Measurements from ENCODE around the gene SERPINH1.

The SERPINH1 gene

DNA sequence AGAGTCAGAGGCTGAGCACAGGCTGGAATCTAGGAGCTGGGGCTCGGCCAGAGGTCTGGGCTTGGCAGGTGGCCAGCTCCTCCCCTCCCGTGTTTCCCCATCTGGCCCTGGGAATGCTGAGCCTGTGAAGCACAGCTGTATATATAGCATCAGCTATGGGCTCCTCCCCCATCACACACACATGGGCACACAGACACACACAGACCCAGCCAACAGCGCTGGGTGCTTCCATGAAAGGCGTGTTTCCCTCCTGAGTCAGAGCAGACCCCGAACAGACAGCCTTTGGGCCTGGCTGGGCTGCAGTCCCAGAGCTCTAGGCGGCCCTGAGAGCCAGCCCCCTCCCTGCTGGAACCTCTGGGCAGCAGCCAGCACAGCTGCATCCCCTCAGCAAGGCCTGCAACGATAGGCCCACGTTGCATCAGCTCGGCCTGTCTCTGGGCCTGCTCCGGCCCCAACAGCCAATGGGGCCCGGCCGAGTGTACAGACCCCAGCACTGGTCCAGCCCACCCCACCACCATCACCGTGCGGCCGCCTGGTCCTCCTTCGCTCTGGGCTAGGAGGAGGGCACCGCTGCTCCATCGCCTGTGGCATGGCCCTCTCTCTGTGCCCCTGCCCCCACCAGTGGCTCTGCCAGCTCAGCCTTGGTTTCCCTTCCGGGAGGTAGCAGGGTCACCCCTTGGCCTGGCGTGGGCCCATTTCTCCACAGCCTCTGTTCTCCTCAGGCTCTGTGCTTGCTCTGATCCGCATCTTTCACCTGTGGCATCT lies 7.6 kb upstream of the SERPINH1 start:
- no peak for DNase-seq (ENCODE audit: low read depth in 2 of 2, low spot score in 1 of 2)

DNA sequence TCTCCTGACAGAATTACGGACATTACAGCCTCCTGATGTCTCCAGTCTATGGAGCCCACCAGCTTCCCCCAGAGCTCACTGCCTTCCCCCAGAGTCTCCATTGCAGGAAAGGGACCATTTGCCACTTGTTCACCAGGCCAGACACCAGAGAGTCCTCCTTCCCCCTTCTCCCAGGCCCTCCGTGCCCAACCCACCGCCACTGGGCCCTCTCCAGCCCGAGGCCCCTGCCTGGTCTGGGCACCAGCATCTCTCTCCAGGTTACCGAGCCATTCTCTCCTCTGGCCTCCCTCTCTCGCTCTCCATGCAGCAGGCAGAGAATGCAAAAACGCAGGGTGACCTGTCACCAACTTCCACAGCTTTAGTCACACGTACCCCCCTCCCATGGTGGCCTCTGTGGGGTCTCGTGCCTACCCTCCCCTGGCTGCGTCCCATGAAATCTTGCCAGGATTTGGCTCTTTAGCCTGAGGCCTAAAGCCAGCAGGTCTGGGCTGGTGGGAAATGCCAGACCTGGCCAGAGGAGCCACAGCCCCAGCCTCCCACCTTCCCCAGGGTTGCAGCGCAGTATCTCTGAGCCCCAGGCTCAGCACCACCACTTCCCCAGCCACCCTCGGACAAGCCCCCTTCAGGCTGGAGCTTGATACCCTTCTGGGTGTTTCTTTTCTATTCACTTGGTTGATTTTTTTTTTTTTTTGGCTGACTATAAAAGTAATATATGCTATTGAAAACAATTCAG lies 6.8 kb upstream of the SERPINH1 start:
- DNase-seq (ENCODE audit: low read depth in 2 of 2, low spot score in 1 of 2) = no peak

- no peak for DNase-seq (ENCODE audit: low read depth in 2 of 2, low spot score in 1 of 2)
Measured at GRCh38 chr11:75556275-75556674, 5.8 kb upstream of the SERPINH1 start.

DNA sequence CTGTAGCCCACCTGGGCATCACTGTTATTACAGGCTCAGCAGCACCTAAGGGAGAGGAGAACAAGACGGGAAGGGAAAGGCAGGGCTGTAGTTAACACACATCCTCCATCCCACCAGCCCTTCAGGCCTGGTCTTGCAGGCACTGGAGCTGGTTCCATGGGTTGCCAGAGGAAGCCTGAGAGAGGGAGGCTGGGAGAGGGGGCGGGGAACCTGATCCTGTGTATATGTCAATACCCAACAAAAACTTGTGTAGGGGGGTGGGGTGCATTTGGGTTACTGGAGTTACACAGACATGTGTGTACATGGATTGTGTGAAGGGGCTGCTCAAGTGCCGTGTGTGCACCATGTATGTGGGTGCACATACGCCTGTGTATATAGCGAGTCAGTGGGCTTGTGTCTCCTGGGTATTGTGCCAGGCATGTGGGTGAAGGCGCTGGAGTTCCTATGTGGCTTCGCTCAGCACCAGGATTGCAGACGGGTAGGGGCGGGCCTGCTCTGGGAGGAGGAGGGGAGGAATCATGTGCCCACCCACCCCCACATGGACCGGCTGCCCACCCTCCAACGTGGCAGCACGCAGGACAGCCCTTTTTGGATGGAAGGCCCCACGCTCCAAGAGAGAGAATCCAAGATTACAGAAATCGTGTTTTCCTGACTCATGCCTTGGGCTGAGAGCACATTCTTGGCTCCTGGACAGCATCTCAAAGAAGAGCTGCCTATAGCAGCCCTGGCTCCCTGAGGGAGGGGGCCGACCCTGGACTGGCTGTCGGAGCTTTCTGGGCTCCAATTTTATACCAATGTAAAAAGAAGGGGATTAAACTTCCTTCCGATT lies 4.2 kb upstream of the SERPINH1 start:
- no peak for DNase-seq (ENCODE audit: low read depth in 2 of 2, low spot score in 1 of 2)

- DNase-seq (ENCODE audit: low read depth in 2 of 2, low spot score in 1 of 2) = no peak
Measured at GRCh38 chr11:75558939-75559843, 2.9 kb upstream of the SERPINH1 start.

GRCh38 chr11:75560644-75561043 lies 1.4 kb upstream of the SERPINH1 start:
- no peak for DNase-seq (ENCODE audit: low read depth in 2 of 2, low spot score in 1 of 2)

DNA sequence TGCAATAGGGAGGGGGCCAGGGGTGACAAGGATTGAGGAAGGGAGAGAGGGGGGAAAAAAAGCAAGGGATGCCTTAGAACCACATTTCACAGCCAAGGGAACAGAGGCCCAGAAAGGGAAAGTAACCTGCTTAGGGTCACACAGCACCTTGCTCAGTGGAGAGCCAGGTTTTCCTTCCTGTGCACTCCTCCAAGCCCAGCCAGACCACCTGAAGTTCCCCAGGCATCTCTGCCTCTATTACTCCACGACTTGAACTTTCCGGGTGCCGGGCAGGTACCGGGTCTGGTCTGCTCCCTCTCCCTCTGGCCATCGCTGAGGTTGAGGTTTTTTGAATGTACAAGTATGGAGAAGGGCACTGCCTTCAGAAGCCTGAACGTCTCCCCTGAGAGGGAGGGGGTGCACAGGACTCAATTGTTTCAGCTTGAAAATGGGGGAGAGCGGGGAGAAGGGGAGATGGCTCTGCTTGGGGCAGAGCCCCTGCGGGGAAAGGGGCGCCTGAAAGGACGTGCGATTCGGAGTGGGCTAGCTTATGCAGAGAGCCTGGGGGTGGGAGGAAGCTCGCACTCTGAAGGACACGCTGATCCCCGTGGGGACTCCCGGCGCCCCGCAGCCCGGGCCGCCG lies 516 bp upstream of the SERPINH1 start:
- DNase-seq (ENCODE audit: low read depth in 2 of 2, low spot score in 1 of 2) = no peak

DNA sequence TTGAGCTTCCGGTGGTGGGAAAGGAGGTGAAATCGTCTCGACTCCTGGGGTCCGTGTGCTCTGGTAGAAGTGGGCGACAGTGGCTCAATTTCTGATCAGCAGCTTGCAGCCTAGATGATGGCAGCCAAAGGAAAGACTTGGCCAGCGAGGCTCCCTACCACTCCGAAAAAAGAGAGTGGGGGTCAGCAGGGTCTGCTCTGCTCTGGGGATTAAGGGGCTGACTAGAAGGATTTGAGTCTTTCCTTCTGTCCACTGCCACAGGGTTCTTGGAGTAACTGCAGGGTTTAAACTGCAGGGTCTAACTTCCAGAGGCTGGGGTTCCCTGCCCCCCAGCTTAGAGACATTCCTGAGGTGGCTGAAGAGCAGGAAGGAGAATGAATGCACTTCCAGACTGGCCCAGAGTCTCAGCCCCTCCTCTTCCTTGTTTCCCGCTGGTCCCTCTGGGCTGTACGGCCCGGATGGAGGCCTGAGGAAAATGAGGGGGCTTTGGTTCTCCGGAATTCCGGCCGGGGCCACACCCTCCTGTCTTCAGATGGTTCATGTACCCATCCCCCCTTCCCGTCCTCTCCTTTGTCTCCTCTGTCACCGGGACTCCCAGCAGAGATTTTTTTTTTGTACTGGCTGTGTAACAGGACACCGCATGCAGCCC lies 907 bp downstream of the SERPINH1 start:
- no peak for DNase-seq (ENCODE audit: low read depth in 2 of 2, low spot score in 1 of 2)

DNA sequence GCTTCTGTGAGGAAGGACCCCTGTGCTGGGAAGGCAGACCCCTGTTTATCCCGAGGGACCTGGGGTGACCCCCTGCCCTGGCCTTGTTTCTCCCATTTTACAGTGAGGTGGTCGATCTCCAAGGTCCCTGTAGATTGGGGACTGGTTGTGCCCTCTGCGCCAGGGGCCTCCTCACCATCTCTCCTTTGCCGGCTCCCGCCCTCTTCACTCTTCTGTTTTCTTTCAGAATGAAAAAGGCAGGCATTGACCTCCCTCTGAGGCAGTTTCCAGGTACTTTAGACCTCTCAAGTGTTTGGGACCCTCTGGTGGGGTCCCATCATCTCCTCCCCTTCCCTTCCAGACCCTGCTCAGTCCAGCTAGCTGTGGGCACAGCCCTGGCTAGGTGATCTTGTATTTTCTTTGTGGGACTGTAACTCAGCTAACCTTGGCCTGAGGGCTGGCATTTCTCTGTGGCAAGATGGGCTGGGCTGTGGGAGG lies 1.5 kb downstream of the SERPINH1 start:
- DNase-seq (ENCODE audit: low read depth in 2 of 2, low spot score in 1 of 2) = no peak

- DNase-seq (ENCODE audit: low read depth in 2 of 2, low spot score in 1 of 2) = no peak
Measured at GRCh38 chr11:75563978-75564552, 2.0 kb downstream of the SERPINH1 start.

GRCh38 chr11:75565221-75565814 lies 3.3 kb downstream of the SERPINH1 start:
- no peak for DNase-seq (ENCODE audit: low read depth in 2 of 2, low spot score in 1 of 2)

GRCh38 chr11:75565916-75566762 lies 4.1 kb downstream of the SERPINH1 start:
- DNase-seq (ENCODE audit: low read depth in 2 of 2, low spot score in 1 of 2) = no peak

GRCh38 chr11:75566763-75567279 lies 4.8 kb downstream of the SERPINH1 start:
- no peak for DNase-seq (ENCODE audit: low read depth in 2 of 2, low spot score in 1 of 2)

DNA sequence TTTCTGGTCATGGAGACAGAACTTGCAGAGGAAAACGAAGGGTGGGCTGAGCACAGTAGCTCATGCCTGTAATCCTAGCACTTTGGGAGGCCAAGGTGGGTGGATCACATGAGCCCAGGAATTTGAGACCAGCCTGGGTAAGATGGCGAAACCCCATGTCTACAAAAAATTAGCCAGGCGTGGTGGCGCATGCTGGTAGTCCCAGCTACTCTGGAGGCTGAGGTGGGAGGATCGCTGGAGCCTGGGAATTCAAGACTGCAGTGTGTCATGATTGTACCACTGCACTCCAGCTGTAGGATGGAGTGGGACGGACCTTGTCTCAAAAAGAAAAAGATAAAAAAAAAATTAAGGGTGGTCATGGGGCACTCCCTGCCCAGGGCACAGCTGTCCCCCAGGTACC lies 5.9 kb downstream of the SERPINH1 start:
- no peak for DNase-seq (ENCODE audit: low read depth in 2 of 2, low spot score in 1 of 2)

- DNase-seq (ENCODE audit: low read depth in 2 of 2, low spot score in 1 of 2) = no peak
Measured at GRCh38 chr11:75568616-75569219, 6.7 kb downstream of the SERPINH1 start.

DNA sequence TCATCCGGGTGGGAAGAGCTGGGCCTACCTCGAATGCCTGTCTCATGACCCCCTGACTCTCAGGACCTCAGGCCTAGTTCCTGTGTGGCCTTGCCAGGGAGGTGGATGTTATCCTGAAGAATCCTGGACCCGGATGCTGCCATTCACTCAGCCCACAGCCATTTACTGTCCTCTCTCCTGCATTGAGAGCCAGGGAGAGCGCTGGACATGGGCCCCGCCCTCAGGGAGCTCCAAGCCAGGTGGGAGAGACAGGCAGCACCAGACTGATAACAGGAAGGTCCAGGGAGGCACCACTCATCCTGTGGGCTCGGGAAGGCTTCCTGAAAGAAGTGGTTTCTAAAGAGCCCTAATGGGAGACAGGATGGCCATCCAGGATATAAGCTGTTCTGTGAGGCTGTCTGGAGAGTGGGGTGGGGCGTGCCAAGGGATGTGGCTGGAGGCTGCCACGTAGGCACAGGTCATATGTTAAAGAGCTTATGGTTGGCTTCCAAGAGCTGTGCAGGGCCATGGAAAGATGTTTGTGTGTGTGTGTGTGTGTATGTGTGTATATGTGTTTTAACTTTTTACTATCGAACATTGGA lies 8.6 kb downstream of the SERPINH1 start:
- no peak for DNase-seq (ENCODE audit: low read depth in 2 of 2, low spot score in 1 of 2)

- DNase-seq (ENCODE audit: low read depth in 2 of 2, low spot score in 1 of 2) = no peak
Measured at GRCh38 chr11:75571625-75572024, 9.6 kb downstream of the SERPINH1 start.

Measured in stimulated activated CD8-positive, alpha-beta memory T cell treated with anti-CD3 and anti-CD28 coated beads, Interleukin-4, amount 100 ng/mL, for 1 hour (primary cell).